WTC11 (cell line): ENCODE data around the gene VAMP1. TPM values are rescaled to one million over a fixed set of nuclear protein-coding genes. Genes with fewer than 3 reads are reported as not detected.

Experiments used
- ATAC-seq: fragments of 200-7000 bp; cut with Tn5 transposase; 2 replicates; pipeline ENCODE4 v1.10.0; 2021; ENCODE audit warnings: mild to moderate bottlenecking, moderate library complexity
- CTCF ChIA-PET: fragments of 300-600 bp; sonication (Branson Sonifier 250); formaldehyde crosslinking; loops from one replicate; lab custom pipeline; 2021; ENCODE audit warnings: antibody characterized with exemption; lab: Charles Lee
- POLR2A ChIA-PET: fragments of 350-600 bp; sonication (Branson Sonifier 250); formaldehyde crosslinking; loops from one replicate; lab custom pipeline; 2021; ENCODE audit warnings: antibody characterized with exemption; lab: Charles Lee
- DNase-seq: peaks from one replicate; pipeline ENCODE4 v3.0.0; 2021; ENCODE audit warnings: low spot score
- H3K27ac Mint-ChIP-seq: 2 replicates; pipeline ENCODE4 v1.8.0; 2021; ENCODE audit warnings: mixed read lengths
- H3K27me3 Mint-ChIP-seq: 2 replicates; pipeline ENCODE4 v1.8.0; 2021; ENCODE audit warnings: low read depth, mild to moderate bottlenecking, moderate library complexity, mixed read lengths
- H3K36me3 Mint-ChIP-seq: 2 replicates; pipeline ENCODE4 v1.8.0; 2021; ENCODE audit warnings: mixed read lengths
- H3K4me1 Mint-ChIP-seq: 2 replicates; pipeline ENCODE4 v1.8.0; 2022; ENCODE audit warnings: mixed read lengths
- H3K4me3 Mint-ChIP-seq: 2 replicates; pipeline ENCODE4 v1.8.0; 2021; ENCODE audit warnings: mild to moderate bottlenecking, moderate library complexity, mixed read lengths
- H3K9me3 Mint-ChIP-seq: 2 replicates; pipeline ENCODE4 v1.8.0; 2021; ENCODE audit warnings: mixed read lengths
- FOXP1 ChIP-seq: sonication (generic); formaldehyde crosslinking; IDR thresholded peaks from 2 replicates; pipeline ENCODE4 v1.8.0; 2022; ENCODE audit warnings: missing genetic modification reagents, mild to moderate bottlenecking, moderate library complexity, borderline replicate concordance
- JAZF1 ChIP-seq: fragments of 250-450 bp; sonication (Bioruptor Pico); IDR thresholded peaks from 2 replicates; pipeline ENCODE4 v1.9.0; 2021; ENCODE audit warnings: moderate library complexity, mild to moderate bottlenecking, inconsistent platforms
- NFE2L1 ChIP-seq: sonication (generic); formaldehyde crosslinking; IDR thresholded peaks from 2 replicates; pipeline ENCODE4 v1.8.1; 2023; ENCODE audit warnings: missing genetic modification reagents
- NR2C2 ChIP-seq: sonication (generic); formaldehyde crosslinking; IDR thresholded peaks from 2 replicates; pipeline ENCODE4 v1.8.0; 2022; ENCODE audit warnings: mild to moderate bottlenecking, missing genetic modification reagents
- OVOL2 ChIP-seq: fragments of 250-450 bp; sonication (Bioruptor Pico); IDR thresholded peaks from 2 replicates; pipeline ENCODE4 v1.9.0; 2021; ENCODE audit warnings: mild to moderate bottlenecking, borderline replicate concordance
- SMAD4 ChIP-seq: sonication (generic); formaldehyde crosslinking; IDR thresholded peaks from 2 replicates; pipeline ENCODE4 v1.8.0; 2022; ENCODE audit warnings: mild to moderate bottlenecking, missing genetic modification reagents
- SP1 ChIP-seq: sonication (generic); formaldehyde crosslinking; conservative IDR thresholded peaks from 2 replicates; pipeline ENCODE4 v1.8.1; 2022; ENCODE audit warnings: missing genetic modification reagents
- TCF7 ChIP-seq: sonication (generic); formaldehyde crosslinking; IDR thresholded peaks from 2 replicates; pipeline ENCODE4 v1.8.0; 2022; ENCODE audit warnings: mild to moderate bottlenecking, low read depth, missing genetic modification reagents, moderate library complexity
- ZNF416 ChIP-seq: fragments of 250-450 bp; sonication (Bioruptor Pico); IDR thresholded peaks from 2 replicates; pipeline ENCODE4 v1.9.0; 2021; ENCODE audit warnings: mild to moderate bottlenecking, inconsistent platforms
- total RNA-seq: library from RNA; stranded (reverse); gene quantifications from 3 replicates; pipeline ENCODE4 v1.2.3, GENCODE V29; 2021
- TF ChIP-seq, protein P1 (sequence below): sonication (generic); formaldehyde crosslinking; IDR thresholded peaks from 2 replicates; pipeline ENCODE4 v1.8.1; 2023; ENCODE audit warnings: mild to moderate bottlenecking, missing genetic modification reagents
- TF ChIP-seq, protein P2 (sequence below): sonication (generic); formaldehyde crosslinking; IDR thresholded peaks from 2 replicates; pipeline ENCODE4 v1.8.1; 2023; ENCODE audit warnings: mild to moderate bottlenecking, missing genetic modification reagents
- TF ChIP-seq, protein P3 (sequence below): sonication (generic); formaldehyde crosslinking; conservative IDR thresholded peaks from 2 replicates; pipeline ENCODE4 v1.8.1; 2022; ENCODE audit warnings: mild to moderate bottlenecking, missing genetic modification reagents
- TF ChIP-seq, protein P4 (sequence below): sonication (generic); formaldehyde crosslinking; IDR thresholded peaks from 2 replicates; pipeline ENCODE4 v1.8.1; 2022; ENCODE audit warnings: mild to moderate bottlenecking, missing genetic modification reagents, moderate library complexity, borderline replicate concordance
- TF ChIP-seq, protein P5 (sequence below): fragments of 250-450 bp; sonication (Bioruptor Pico); conservative IDR thresholded peaks from 2 replicates; pipeline ENCODE4 v1.9.0; 2021; ENCODE audit warnings: mild to moderate bottlenecking
- TF ChIP-seq, protein P6 (sequence below): sonication (generic); formaldehyde crosslinking; IDR thresholded peaks from 2 replicates; pipeline ENCODE4 v1.8.0; 2023; ENCODE audit warnings: mild to moderate bottlenecking, missing genetic modification reagents

Gene VAMP1
- total RNA-seq, 1 experiment from 2014 or later = 14.3 TPM

DNA sequence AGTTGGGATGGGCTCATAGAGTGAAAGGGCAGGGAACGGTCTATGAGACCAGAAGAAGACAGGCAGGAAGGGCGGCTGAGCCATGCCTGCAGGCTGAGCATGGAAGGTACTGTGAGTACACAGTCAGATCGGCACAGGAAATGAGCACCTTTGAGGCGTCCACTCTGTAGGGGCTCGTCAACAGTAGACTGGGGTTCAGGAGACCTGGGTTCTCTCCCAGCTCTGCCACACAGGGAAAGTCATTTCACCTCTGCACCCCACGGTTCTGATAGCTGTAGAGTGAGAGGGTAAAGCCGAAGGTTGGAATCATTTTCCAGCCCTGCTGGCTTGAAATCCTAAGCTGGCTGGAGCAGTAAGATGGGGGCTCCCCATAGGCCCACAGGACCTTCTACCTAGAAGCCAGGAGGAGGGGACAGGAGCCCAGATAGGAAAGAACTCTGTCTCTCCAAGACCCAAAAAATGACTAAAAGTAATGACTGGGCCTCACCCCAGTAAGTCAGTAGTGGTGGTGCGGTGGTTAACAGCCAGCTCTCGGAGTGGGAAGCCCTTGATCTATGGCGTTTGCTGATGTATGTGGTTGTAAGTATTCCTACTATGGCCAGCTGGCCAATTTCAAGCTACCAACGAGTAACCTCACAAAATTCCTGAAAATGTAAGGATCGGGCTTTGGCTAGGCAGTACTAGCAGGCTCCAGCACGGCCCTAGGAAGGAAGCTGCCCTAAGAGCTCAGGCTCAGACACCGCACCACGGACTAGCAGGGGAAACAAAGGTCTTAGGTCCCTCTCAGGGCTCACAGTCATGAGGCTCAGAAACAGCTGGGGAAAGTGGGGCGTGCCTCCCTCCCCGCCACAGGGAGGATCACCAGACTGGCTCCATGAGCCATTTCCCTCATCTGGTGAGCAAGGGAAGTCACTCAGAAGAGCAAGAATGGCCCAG is 36.0 kb downstream of the VAMP1 start (continued):
- TF ChIP-seq, protein P1, sequence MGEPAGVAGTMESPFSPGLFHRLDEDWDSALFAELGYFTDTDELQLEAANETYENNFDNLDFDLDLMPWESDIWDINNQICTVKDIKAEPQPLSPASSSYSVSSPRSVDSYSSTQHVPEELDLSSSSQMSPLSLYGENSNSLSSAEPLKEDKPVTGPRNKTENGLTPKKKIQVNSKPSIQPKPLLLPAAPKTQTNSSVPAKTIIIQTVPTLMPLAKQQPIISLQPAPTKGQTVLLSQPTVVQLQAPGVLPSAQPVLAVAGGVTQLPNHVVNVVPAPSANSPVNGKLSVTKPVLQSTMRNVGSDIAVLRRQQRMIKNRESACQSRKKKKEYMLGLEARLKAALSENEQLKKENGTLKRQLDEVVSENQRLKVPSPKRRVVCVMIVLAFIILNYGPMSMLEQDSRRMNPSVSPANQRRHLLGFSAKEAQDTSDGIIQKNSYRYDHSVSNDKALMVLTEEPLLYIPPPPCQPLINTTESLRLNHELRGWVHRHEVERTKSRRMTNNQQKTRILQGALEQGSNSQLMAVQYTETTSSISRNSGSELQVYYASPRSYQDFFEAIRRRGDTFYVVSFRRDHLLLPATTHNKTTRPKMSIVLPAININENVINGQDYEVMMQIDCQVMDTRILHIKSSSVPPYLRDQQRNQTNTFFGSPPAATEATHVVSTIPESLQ (CRISPR knock-in tag) = no peak
- TF ChIP-seq NFE2L1 (CRISPR knock-in tag) (no peak), ZNF416 (CRISPR knock-in tag) (no peak), TCF7 (CRISPR knock-in tag) (no peak), JAZF1 (no peak), NR2C2 (CRISPR knock-in tag) (no peak), SP1 (CRISPR knock-in tag) (no peak), OVOL2 (CRISPR knock-in tag) (no peak), FOXP1 (no peak)
- TF ChIP-seq, protein P2, sequence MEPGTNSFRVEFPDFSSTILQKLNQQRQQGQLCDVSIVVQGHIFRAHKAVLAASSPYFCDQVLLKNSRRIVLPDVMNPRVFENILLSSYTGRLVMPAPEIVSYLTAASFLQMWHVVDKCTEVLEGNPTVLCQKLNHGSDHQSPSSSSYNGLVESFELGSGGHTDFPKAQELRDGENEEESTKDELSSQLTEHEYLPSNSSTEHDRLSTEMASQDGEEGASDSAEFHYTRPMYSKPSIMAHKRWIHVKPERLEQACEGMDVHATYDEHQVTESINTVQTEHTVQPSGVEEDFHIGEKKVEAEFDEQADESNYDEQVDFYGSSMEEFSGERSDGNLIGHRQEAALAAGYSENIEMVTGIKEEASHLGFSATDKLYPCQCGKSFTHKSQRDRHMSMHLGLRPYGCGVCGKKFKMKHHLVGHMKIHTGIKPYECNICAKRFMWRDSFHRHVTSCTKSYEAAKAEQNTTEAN (CRISPR knock-in tag) = no peak
- TF ChIP-seq, protein P3, sequence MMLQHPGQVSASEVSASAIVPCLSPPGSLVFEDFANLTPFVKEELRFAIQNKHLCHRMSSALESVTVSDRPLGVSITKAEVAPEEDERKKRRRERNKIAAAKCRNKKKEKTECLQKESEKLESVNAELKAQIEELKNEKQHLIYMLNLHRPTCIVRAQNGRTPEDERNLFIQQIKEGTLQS (CRISPR knock-in tag) = no peak
- TF ChIP-seq, protein P4, sequence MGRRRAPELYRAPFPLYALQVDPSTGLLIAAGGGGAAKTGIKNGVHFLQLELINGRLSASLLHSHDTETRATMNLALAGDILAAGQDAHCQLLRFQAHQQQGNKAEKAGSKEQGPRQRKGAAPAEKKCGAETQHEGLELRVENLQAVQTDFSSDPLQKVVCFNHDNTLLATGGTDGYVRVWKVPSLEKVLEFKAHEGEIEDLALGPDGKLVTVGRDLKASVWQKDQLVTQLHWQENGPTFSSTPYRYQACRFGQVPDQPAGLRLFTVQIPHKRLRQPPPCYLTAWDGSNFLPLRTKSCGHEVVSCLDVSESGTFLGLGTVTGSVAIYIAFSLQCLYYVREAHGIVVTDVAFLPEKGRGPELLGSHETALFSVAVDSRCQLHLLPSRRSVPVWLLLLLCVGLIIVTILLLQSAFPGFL = no peak
- TF ChIP-seq, protein P5, sequence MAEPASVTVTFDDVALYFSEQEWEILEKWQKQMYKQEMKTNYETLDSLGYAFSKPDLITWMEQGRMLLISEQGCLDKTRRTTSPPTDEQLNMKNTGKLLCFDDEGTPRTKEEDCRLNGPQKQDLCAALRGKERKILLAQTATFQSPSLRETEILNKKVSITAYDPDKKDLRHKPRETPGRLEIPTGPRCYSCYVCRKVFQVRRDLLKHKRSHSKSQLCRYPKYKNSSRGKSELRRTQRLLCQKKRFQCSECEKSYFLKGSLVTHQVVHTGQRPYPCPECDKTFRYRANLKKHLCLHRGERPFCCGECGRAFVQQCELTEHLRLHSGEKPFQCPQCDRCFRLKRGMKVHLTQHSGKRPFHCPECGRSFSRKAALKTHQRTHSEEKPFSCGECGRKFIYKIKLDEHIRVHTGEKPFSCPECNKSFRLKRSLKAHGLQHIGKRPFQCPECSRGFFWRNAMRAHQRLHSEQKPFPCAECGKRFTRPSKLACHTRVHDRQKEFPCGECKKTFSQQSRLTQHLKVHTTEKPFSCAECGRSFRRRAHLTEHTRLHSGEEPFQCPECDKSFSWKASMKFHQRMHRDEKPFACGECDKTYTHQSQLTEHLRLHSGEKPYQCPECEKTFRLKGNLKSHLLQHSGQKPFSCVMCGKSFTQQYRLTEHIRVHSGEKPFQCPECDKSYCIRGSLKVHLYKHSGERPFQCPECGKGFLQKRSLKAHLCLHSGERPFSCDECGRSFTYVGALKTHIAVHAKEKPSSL = no peak
- TF ChIP-seq, protein P6, sequence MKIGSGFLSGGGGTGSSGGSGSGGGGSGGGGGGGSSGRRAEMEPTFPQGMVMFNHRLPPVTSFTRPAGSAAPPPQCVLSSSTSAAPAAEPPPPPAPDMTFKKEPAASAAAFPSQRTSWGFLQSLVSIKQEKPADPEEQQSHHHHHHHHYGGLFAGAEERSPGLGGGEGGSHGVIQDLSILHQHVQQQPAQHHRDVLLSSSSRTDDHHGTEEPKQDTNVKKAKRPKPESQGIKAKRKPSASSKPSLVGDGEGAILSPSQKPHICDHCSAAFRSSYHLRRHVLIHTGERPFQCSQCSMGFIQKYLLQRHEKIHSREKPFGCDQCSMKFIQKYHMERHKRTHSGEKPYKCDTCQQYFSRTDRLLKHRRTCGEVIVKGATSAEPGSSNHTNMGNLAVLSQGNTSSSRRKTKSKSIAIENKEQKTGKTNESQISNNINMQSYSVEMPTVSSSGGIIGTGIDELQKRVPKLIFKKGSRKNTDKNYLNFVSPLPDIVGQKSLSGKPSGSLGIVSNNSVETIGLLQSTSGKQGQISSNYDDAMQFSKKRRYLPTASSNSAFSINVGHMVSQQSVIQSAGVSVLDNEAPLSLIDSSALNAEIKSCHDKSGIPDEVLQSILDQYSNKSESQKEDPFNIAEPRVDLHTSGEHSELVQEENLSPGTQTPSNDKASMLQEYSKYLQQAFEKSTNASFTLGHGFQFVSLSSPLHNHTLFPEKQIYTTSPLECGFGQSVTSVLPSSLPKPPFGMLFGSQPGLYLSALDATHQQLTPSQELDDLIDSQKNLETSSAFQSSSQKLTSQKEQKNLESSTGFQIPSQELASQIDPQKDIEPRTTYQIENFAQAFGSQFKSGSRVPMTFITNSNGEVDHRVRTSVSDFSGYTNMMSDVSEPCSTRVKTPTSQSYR (CRISPR knock-in tag) = no peak

DNA sequence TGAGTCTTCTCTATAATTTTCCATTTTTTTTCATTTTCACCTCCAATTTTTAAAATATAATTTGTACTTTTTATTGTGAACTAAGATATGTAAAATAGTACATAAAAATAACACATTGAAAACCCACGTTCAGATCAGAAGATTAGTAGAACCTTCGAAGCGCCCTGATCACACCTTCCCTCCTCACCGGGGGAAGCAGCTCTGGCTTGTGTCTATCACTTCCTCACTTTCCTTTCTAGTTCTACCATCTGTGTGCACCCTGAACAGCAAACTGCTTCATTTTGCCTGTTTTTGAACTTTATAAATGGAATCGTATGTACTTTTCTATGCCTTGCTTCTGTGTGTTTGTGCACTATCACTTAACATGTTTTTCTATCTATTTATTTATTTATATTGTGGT is 37.5 kb downstream of the VAMP1 start:
- ATAC-seq = no peak
- peaks cover 3% of the 10 kb centered on the region for H3K9me3 Mint-ChIP-seq
- H3K36me3 Mint-ChIP-seq = no peaks in the 10 kb centered on the region
- H3K4me1 Mint-ChIP-seq = peaks cover 32% of the 10 kb centered on the region
- DNase-seq = no peak
- ChIA-PET POLR2A (no interaction called here), CTCF (interaction anchor here (1.3 to 2.4 kb wide), 3 partner anchors 9 to 78 kb away, joined by 3 to 26 read pairs (median 7); no protein-coding TSS in a partner anchor)
- H3K27me3 Mint-ChIP-seq = no peaks in the 10 kb centered on the region
- H3K4me3 Mint-ChIP-seq = no peak overlapping the region
- H3K27ac Mint-ChIP-seq = no peak overlapping the region
- no peak for TF ChIP-seq SMAD4 (CRISPR knock-in tag)
- TF ChIP-seq SP1 (CRISPR knock-in tag) = no peak
